Rectal smooth muscle tissue (tissue), 1 donor: Measurements from ENCODE around the gene CHMP6.
A peak's percentile ranks its signal among the peaks of the same experiment; 100 is the strongest.

Experiments used
- H3K27ac ChIP-seq: one replicate; pipeline ENCODE4 v1.7.0; 2013; ENCODE audit warnings: low read depth, low read length, inconsistent platforms
- H3K27me3 ChIP-seq: one replicate; pipeline ENCODE4 v1.7.0; 2013; ENCODE audit warnings: low read length; ENCODE audit not compliant: control insufficient read depth, insufficient read depth
- H3K36me3 ChIP-seq: one replicate; pipeline ENCODE4 v1.7.0; 2013; ENCODE audit warnings: low read length; ENCODE audit not compliant: control insufficient read depth, insufficient read depth
- H3K4me1 ChIP-seq: one replicate; pipeline ENCODE4 v1.7.0; 2013; ENCODE audit warnings: low read length; ENCODE audit not compliant: control insufficient read depth, insufficient read depth
- H3K4me3 ChIP-seq: one replicate; pipeline ENCODE4 v1.7.0; 2013; ENCODE audit warnings: low read length
- H3K9ac ChIP-seq: one replicate; pipeline ENCODE4 v1.7.0; 2013; ENCODE audit warnings: low read length

CHMP6 gene

GRCh38 chr17:81037026-81037797 lies 45.6 kb downstream of the CHMP6 start:
- H3K36me3 ChIP-seq: no peaks in the 10 kb centered on the region
- no peak overlapping the region for H3K9ac ChIP-seq
- H3K4me1 ChIP-seq: peaks cover 51% of the 10 kb centered on the region
- peak overlapping the region; percentile 80 for H3K27ac ChIP-seq
- no peaks in the 10 kb centered on the region for H3K27me3 ChIP-seq
- H3K4me3 ChIP-seq: peak overlapping the region; percentile 55

- peak overlapping the region; percentile 80 for H3K27ac ChIP-seq
Measured at GRCh38 chr17:81037798-81038733, 46.4 kb downstream of the CHMP6 start.

GRCh38 chr17:81039096-81039495 lies 47.5 kb downstream of the CHMP6 start:
- no peak overlapping the region for H3K4me3 ChIP-seq
- H3K27ac ChIP-seq: peak overlapping the region; percentile 80
- H3K9ac ChIP-seq: no peak overlapping the region
- no peaks in the 10 kb centered on the region for H3K36me3 ChIP-seq
- no peaks in the 10 kb centered on the region for H3K27me3 ChIP-seq
- peaks cover 49% of the 10 kb centered on the region for H3K4me1 ChIP-seq

More at GRCh38 chr17:81037798-81038733, 46.4 kb downstream of the CHMP6 start:
- no peaks in the 10 kb centered on the region for H3K36me3 ChIP-seq
- H3K4me3 ChIP-seq: peak overlapping the region; percentile 32
- no peak overlapping the region for H3K9ac ChIP-seq
- H3K4me1 ChIP-seq: peaks cover 51% of the 10 kb centered on the region
- no peaks in the 10 kb centered on the region for H3K27me3 ChIP-seq

GRCh38 chr17:81039854-81040758 lies 48.5 kb downstream of the CHMP6 start:
- no peaks in the 10 kb centered on the region for H3K27me3 ChIP-seq
- no peaks in the 10 kb centered on the region for H3K36me3 ChIP-seq
- no peak overlapping the region for H3K4me3 ChIP-seq
- peak overlapping the region; percentile 80 for H3K27ac ChIP-seq
- no peak overlapping the region for H3K9ac ChIP-seq
- H3K4me1 ChIP-seq: peaks cover 58% of the 10 kb centered on the region

- no peaks in the 10 kb centered on the region for H3K36me3 ChIP-seq
- H3K27me3 ChIP-seq: no peaks in the 10 kb centered on the region
- peak overlapping the region; percentile 80 for H3K27ac ChIP-seq
- H3K4me1 ChIP-seq: peaks cover 64% of the 10 kb centered on the region
- H3K9ac ChIP-seq: no peak overlapping the region
- no peak overlapping the region for H3K4me3 ChIP-seq
Measured at GRCh38 chr17:81040791-81041337, 49.2 kb downstream of the CHMP6 start.

- no peak overlapping the region for H3K9ac ChIP-seq
- H3K4me3 ChIP-seq: no peak overlapping the region
- peaks cover 58% of the 10 kb centered on the region for H3K4me1 ChIP-seq
- H3K27ac ChIP-seq: no peak overlapping the region
- H3K27me3 ChIP-seq: no peaks in the 10 kb centered on the region
- H3K36me3 ChIP-seq: no peaks in the 10 kb centered on the region
Measured at GRCh38 chr17:81042606-81043005, 51.0 kb downstream of the CHMP6 start.

- H3K27me3 ChIP-seq: no peaks in the 10 kb centered on the region
- H3K36me3 ChIP-seq: no peaks in the 10 kb centered on the region
- no peak overlapping the region for H3K9ac ChIP-seq
- peak overlapping the region; percentile 47 for H3K27ac ChIP-seq
- H3K4me3 ChIP-seq: no peak overlapping the region
- H3K4me1 ChIP-seq: peaks cover 53% of the 10 kb centered on the region
Measured at GRCh38 chr17:81043319-81043724, 51.7 kb downstream of the CHMP6 start.

- no peak overlapping the region for H3K4me3 ChIP-seq
- peaks cover 48% of the 10 kb centered on the region for H3K4me1 ChIP-seq
- no peak overlapping the region for H3K9ac ChIP-seq
- H3K27ac ChIP-seq: peak overlapping the region; percentile 1
- no peaks in the 10 kb centered on the region for H3K36me3 ChIP-seq
- no peaks in the 10 kb centered on the region for H3K27me3 ChIP-seq
Measured at GRCh38 chr17:81043725-81044427, 52.2 kb downstream of the CHMP6 start.

GRCh38 chr17:81044428-81044763 lies 52.8 kb downstream of the CHMP6 start:
- H3K4me1 ChIP-seq: peaks cover 42% of the 10 kb centered on the region
- H3K4me3 ChIP-seq: peak overlapping the region; percentile 28
- H3K9ac ChIP-seq: no peak overlapping the region
- peak overlapping the region; percentile 66 for H3K27ac ChIP-seq
- H3K36me3 ChIP-seq: no peaks in the 10 kb centered on the region
- no peaks in the 10 kb centered on the region for H3K27me3 ChIP-seq

GRCh38 chr17:81044764-81045589 lies 53.3 kb downstream of the CHMP6 start:
- H3K9ac ChIP-seq: no peak overlapping the region
- H3K4me3 ChIP-seq: peak overlapping the region; percentile 28
- H3K36me3 ChIP-seq: no peaks in the 10 kb centered on the region
- no peaks in the 10 kb centered on the region for H3K27me3 ChIP-seq
- peak overlapping the region; percentile 66 for H3K27ac ChIP-seq
- H3K4me1 ChIP-seq: peaks cover 37% of the 10 kb centered on the region
